ENCODE measurements around the gene SESN3.

- TF ChIP-seq CTCF (IDR thresholded peaks at IDR 0.05), result no peak
- no peak for TF ChIP-seq EP300 (IDR thresholded peaks at IDR 0.05)
- TF ChIP-seq POLR2A (IDR thresholded peaks at IDR 0.05), result no peak
Measured at GRCh38 chr11:95252586-95252985, 21.6 kb upstream of the SESN3 start.
